Fibroblast of villous mesenchyme (primary cell): Measurements from ENCODE around the gene EML1. TPM values are rescaled to one million over a fixed set of nuclear protein-coding genes. Genes with fewer than 3 reads are reported as not detected.

Experiments
- DNase-seq: peaks from one replicate; pipeline ENCODE4 v3.0.0-alpha.2; 2010; ENCODE audit warnings: low read depth
- H3K4me3 ChIP-seq: 2 replicates; pipeline ENCODE4 v1.5.1; 2011; ENCODE audit warnings: low read depth, mild to moderate bottlenecking, low read length
- total RNA-seq: library from RNA; depleted of rRNA; stranded (reverse); fragments of >200 nt; gene quantifications from 2 replicates; pipeline ENCODE4 v1.2.3, GENCODE V29; 2012
- TF ChIP-seq, protein P1 (sequence below): IDR thresholded peaks from 2 replicates; pipeline ENCODE4 v1.5.1; 2012; ENCODE audit warnings: low read depth, mild to moderate bottlenecking, low read length; ENCODE audit not compliant: insufficient read depth

EML1 gene
- total RNA-seq, 1 donor: 34.5 TPM

DNA sequence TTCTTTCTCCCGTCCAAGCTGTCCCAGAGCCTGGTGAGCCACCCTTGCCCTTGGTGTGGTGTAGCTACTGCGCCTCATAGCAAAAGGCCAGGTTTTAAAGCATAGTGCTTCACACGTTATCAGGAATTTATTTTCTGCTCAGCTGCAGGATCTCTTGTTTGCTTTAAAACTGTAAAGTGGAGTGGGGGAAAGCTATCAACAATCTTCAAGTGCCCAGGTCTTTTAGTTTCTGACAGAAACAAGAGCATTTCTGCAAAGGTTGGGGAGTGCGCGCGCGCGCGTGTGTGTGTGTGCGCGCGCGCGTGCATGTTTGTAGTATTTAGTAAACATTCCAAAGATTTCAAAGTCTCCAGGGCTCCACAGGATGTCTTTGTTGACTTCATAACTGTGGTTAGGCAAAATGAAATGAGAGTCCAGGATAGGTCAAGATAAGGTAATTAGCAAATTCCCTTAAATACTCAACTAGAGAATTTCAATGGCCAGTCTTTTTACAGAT, 45.5 kb downstream of the EML1 start:
- H3K4me3 ChIP-seq: no peak overlapping the region
- DNase-seq: peak; percentile 36
- TF ChIP-seq, protein P1, sequence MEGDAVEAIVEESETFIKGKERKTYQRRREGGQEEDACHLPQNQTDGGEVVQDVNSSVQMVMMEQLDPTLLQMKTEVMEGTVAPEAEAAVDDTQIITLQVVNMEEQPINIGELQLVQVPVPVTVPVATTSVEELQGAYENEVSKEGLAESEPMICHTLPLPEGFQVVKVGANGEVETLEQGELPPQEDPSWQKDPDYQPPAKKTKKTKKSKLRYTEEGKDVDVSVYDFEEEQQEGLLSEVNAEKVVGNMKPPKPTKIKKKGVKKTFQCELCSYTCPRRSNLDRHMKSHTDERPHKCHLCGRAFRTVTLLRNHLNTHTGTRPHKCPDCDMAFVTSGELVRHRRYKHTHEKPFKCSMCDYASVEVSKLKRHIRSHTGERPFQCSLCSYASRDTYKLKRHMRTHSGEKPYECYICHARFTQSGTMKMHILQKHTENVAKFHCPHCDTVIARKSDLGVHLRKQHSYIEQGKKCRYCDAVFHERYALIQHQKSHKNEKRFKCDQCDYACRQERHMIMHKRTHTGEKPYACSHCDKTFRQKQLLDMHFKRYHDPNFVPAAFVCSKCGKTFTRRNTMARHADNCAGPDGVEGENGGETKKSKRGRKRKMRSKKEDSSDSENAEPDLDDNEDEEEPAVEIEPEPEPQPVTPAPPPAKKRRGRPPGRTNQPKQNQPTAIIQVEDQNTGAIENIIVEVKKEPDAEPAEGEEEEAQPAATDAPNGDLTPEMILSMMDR: no peak

DNA sequence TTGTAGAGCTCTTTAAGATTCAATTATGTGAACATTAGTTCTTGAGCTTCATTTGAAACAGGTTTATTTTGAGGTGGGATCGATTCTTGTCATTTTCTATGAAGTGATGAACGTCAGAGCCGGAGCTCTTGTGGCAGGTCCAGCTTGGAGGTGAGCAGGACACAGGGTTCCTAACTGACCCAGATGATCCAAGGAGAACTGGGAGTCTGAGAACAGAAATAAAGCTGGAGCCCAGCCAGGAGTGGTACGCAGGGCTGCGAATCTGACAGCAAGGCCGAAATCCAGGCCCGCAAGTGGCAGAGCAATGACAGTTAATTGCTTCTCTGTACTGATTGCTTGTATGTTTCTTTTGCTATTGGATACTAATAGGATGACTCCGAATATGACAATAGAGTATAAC, 46.5 kb downstream of the EML1 start:
- no peak for DNase-seq
- H3K4me3 ChIP-seq: no peak overlapping the region
- TF ChIP-seq, protein P1: no peak

DNA sequence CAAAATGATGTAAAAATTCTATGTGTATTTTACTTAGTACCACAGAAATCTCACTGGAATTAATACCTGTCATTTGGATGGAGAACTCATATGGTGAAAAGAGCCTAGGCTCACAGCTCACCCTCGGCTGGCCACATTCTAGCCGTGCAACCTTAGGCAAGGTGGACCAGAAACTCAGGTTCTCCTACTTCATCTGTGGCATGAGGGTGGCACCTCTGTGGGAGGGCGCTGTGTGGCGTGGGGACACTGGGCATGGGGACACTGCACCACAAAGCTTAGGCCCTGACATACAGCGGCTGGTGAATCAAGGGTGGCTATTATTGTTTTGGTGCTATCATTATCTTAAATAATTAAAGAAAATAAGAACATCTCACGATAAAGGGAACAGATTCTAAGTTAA, 47.1 kb downstream of the EML1 start:
- TF ChIP-seq, protein P1: no peak
- H3K4me3 ChIP-seq: no peak overlapping the region
- DNase-seq: no peak

DNA sequence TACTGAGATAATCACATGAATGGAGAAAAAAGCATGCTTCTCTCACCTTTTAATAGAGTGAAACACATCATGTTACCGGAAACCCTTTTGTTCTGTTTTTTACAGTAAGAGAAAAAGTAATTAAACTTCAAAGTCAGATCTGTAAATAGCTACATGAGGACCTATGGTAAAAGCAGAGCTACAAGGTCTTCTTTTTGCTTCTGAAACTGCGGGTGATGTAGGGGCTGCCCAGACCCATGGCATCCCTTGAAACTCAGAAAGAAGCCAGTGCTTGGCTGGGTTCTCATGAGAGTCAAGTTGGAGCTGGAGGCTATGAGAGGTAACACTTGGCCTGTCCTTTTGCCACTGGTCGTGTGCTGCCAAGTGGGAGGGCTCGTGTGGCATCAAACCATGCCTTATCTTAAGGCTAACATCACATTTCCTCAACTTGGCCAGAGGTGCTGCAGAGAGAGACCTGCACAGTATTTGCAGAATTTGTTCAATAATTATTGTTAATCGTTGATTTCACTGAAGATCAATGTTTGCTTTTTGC, 47.6 kb downstream of the EML1 start:
- no peak for DNase-seq
- H3K4me3 ChIP-seq: no peak overlapping the region
- TF ChIP-seq, protein P1: no peak

DNA sequence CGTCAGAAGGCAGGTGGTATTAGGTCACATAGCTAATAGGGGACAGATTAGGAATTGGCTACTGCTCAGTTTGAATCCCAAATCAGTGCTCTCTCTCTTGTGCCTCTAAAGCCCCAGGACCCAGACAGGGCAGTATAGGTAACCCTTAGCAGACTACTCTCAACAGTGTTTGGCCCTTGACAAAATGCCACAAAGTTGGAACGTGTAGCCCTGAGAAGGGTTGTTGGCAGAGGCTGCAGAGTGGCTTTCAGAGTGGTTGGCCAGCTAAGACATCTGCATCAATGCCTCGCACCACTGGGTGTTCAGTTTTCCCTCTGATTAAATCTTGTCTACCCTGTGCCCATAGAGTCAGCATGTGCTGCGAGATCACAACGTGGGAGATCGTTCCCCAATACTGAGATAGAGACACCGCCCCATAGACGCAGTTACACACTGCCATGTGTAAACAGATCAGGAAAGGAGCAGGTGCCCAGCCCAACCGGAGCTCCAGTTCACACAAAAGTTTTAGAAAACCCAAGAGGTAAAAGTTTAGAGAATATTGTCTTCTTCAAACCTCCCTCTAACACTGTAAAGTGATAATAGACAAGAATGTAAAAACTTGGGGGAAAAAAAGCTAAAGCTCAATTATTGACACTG, 48.3 kb downstream of the EML1 start:
- no peak for DNase-seq
- TF ChIP-seq, protein P1: no peak
- H3K4me3 ChIP-seq: no peak overlapping the region

DNA sequence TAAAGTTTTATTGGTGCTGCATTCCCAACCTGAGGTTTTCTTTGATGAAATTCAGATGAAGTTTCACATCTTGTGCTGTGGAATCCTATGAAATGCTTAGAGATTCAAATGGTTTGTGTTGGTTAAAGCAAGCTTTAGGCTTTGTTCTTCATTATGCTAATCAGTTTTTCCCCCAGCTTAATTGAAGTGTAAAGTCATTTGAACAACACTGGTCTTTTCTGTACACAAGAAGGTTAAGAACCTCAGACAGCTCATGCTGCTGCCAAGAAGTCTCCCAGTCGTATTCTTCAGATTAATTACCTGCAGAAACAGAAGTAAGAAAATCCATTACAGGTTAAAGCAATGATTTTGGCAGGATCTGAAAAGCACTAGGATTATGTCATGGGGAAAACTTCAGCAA, 48.9 kb downstream of the EML1 start:
- no peak for DNase-seq
- no peak overlapping the region for H3K4me3 ChIP-seq
- TF ChIP-seq, protein P1: no peak
